DND-41 (cell line): ENCODE results near the gene RNASE8.

Experiments used
- EZH2 ChIP-seq: IDR thresholded peaks from 3 replicates; pipeline ENCODE4 v1.6.1; 2012; ENCODE audit warnings: borderline replicate concordance, low read depth, mild to moderate bottlenecking, moderate library complexity, low read length, inconsistent platforms; ENCODE audit not compliant: severe bottlenecking
- TF ChIP-seq, protein P1 (sequence below): IDR thresholded peaks from 2 replicates; pipeline ENCODE4 v1.5.1; 2012; ENCODE audit warnings: borderline replicate concordance, low read length, moderate library complexity, mild to moderate bottlenecking; ENCODE audit not compliant: poor library complexity, severe bottlenecking; ENCODE audit errors: extremely low read depth

DNA sequence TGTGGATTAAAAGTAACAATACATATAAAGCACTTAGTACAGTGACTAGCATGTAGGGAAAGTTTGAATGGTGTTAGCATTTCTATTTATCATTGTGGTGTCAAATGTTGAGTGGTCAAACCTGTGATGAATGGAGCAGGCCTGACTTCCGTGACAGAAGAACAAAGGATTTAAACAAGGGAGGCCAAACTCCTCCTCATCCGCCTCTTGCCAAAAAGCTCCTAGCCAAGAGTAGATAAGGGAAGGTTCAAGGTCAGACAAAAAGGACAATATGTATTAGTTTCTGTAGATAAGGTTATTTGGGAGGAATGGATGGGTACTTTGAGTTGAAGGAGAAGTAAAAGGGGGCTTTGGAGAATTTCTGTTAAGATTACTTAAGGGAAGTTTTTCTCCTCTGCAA, 9.0 kb upstream of the RNASE8 start:
- TF ChIP-seq, protein P1, sequence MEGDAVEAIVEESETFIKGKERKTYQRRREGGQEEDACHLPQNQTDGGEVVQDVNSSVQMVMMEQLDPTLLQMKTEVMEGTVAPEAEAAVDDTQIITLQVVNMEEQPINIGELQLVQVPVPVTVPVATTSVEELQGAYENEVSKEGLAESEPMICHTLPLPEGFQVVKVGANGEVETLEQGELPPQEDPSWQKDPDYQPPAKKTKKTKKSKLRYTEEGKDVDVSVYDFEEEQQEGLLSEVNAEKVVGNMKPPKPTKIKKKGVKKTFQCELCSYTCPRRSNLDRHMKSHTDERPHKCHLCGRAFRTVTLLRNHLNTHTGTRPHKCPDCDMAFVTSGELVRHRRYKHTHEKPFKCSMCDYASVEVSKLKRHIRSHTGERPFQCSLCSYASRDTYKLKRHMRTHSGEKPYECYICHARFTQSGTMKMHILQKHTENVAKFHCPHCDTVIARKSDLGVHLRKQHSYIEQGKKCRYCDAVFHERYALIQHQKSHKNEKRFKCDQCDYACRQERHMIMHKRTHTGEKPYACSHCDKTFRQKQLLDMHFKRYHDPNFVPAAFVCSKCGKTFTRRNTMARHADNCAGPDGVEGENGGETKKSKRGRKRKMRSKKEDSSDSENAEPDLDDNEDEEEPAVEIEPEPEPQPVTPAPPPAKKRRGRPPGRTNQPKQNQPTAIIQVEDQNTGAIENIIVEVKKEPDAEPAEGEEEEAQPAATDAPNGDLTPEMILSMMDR: no peak
- TF ChIP-seq EZH2: no peak
